ENCODE results near the gene KIRREL3.

DNA sequence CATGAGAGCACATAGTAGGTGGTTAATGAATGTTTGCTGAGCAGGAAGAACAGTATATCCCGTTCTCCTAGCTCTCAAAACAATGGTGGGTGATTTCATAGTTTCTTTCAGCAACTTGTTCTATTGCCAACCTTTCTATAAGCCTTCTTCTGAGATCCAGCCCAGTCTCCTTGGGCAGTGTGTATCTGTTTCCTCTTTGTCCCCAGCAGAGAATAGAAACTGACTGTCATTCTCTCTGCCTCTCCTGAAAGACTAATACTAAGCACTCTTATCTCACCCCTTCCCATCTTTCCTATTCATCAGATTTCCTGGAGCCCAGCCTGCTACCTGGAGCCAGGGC lies 372.1 kb downstream of the KIRREL3 start:
- TF ChIP-seq, protein P1, sequence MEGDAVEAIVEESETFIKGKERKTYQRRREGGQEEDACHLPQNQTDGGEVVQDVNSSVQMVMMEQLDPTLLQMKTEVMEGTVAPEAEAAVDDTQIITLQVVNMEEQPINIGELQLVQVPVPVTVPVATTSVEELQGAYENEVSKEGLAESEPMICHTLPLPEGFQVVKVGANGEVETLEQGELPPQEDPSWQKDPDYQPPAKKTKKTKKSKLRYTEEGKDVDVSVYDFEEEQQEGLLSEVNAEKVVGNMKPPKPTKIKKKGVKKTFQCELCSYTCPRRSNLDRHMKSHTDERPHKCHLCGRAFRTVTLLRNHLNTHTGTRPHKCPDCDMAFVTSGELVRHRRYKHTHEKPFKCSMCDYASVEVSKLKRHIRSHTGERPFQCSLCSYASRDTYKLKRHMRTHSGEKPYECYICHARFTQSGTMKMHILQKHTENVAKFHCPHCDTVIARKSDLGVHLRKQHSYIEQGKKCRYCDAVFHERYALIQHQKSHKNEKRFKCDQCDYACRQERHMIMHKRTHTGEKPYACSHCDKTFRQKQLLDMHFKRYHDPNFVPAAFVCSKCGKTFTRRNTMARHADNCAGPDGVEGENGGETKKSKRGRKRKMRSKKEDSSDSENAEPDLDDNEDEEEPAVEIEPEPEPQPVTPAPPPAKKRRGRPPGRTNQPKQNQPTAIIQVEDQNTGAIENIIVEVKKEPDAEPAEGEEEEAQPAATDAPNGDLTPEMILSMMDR (IDR thresholded peaks at IDR 0.05; ENCODE audit: insufficient read depth, low read length): no peak
- TF ChIP-seq GABPA (IDR thresholded peaks at IDR 0.05; ENCODE audit: low read depth) (no peak), POLR2AphosphoS5 (IDR thresholded peaks at IDR 0.05; ENCODE audit: low read depth) (no peak)

All from HL-60 (cell line).